Measurements from ENCODE around the gene GRM8. TPM values are rescaled to one million over a fixed set of nuclear protein-coding genes. Genes with fewer than 3 reads are reported as not detected.

The GRM8 gene
- total RNA-seq, 1 experiment from 2014 or later = 1.8 TPM

- Histone ChIP-seq H3K27me3 (ENCODE audit: insufficient read depth, low read length) (no peaks in the 10 kb centered on the region; the same call in 1 of the 2 replicates), H3K4ac (ENCODE audit: low read depth, low read length) (no peak overlapping the region), H2AK5ac (ENCODE audit: insufficient read length, low read length) (no peak overlapping the region), H3K4me2 (ENCODE audit: insufficient read depth, insufficient read length, low read length) (no peak overlapping the region), H2BK5ac (ENCODE audit: insufficient read length, low read length) (no peak overlapping the region), H3K14ac (ENCODE audit: insufficient read depth, low read length) (no peak overlapping the region), H3K23me2 (ENCODE audit: insufficient read length, low read depth, low read length, poor library complexity, severe bottlenecking) (no peaks in the 10 kb centered on the region), H3T11ph (ENCODE audit: low read length) (no peak overlapping the region), H3K18ac (ENCODE audit: insufficient read length, low read depth, low read length) (no peak overlapping the region), H3K27ac (ENCODE audit: insufficient read length, low read depth, low read length) (no peak overlapping the region), H2AFZ (ENCODE audit: low read length) (no peak overlapping the region), H3K9ac (ENCODE audit: extremely low read depth, insufficient read length, low read length) (no peak overlapping the region), H3K79me2 (ENCODE audit: insufficient read depth, low read length) (no peaks in the 10 kb centered on the region), H4K20me1 (ENCODE audit: control insufficient read depth, insufficient read depth, insufficient read length) (no peaks in the 10 kb centered on the region), H3K56ac (ENCODE audit: insufficient read length, low read depth, low read length) (no peak overlapping the region), H2BK120ac (ENCODE audit: low read depth, low read length, poor library complexity, severe bottlenecking) (no peak overlapping the region), H3K4me1 (ENCODE audit: insufficient read depth, low read length) (no peaks in the 10 kb centered on the region), H3K23ac (ENCODE audit: insufficient read length, low read depth, low read length) (no peak overlapping the region), H2BK20ac (ENCODE audit: low read depth, low read length, poor library complexity, severe bottlenecking) (no peak overlapping the region), H3K79me1 (ENCODE audit: insufficient read depth, low read depth, low read length, poor library complexity, severe bottlenecking) (no peaks in the 10 kb centered on the region), H4K8ac (replicated peaks; ENCODE audit: insufficient read length, low read depth, low read length) (no peak overlapping the region), H4K91ac (ENCODE audit: insufficient read length, low read depth, low read length) (no peak overlapping the region), H4K5ac (ENCODE audit: insufficient read length, low read depth, low read length) (no peak overlapping the region), H2BK15ac (ENCODE audit: low read depth, low read length) (no peak overlapping the region), H3K9me3 (ENCODE audit: control insufficient read depth, low read depth, low read length) (no peaks in the 10 kb centered on the region), H2BK12ac (ENCODE audit: insufficient read length, low read depth, low read length) (no peak overlapping the region)
- TF ChIP-seq CTCF (conservative IDR thresholded peaks at IDR 0.05) = no peak
- no peak for DNase-seq
- no peak overlapping the region for H3K4me3 Mint-ChIP-seq
- no peaks in the 10 kb centered on the region for H3K9me3 Mint-ChIP-seq
- peaks cover 28% of the 10 kb centered on the region for H3K27me3 Mint-ChIP-seq (ENCODE audit: low read depth)
- no peak overlapping the region for H3K27ac Mint-ChIP-seq
- H3K4me1 Mint-ChIP-seq = peaks cover 5 to 7% of the 10 kb centered on the region in 2 experiments; a peak in 2 of 4 replicates
- no CpG with 5 or more reads among the region's 1 CpG for WGBS (ENCODE audit: extremely low coverage, insufficient read length, low lambda C conversion rate)
- no peaks in the 10 kb centered on the region for H3K36me3 Mint-ChIP-seq (ENCODE audit: insufficient read depth in 1 of 3, low read depth in 3 of 3)
These were observed 38.1 kb upstream of the GRM8 start for GRCh38 chr7:127290801-127291361.

Measured in H9 (cell line).